A673 (cell line): Measurements from ENCODE around the gene SERTM1.

Experiments used
- CTCF ChIP-seq: fragments of 300-800, 200-600 bp; sonication (generic); conservative IDR thresholded peaks from 2 replicates; pipeline ENCODE4 v1.5.1; 2017; ENCODE audit warnings: low read depth, mild to moderate bottlenecking, antibody characterized with exemption, low read length, moderate library complexity, mixed read lengths
- EZH2 ChIP-seq: fragments of 200-600 bp; sonication (generic); IDR thresholded peaks from 2 replicates; pipeline ENCODE4 v1.6.1; 2017; ENCODE audit warnings: borderline replicate concordance, low read depth, mild to moderate bottlenecking, mixed read lengths, antibody characterized with exemption, low read length; ENCODE audit not compliant: poor library complexity, severe bottlenecking

- TF ChIP-seq CTCF (no peak), EZH2 (no peak)
Observed at GRCh38 chr13:36709136-36709890, 35.5 kb downstream of the SERTM1 start.
